HepG2 (cell line): ENCODE data around the gene BCDIN3D. TPM values are rescaled to one million over a fixed set of nuclear protein-coding genes. Genes with fewer than 3 reads are reported as not detected.

Experiments
- ATAC-seq: fragments of 200-7000 bp; cut with Tn5 transposase; 3 replicates; pipeline ENCODE4 v1.9.1; 2020; ENCODE audit warnings: mild to moderate bottlenecking, moderate library complexity
- BruUV-seq: library from RNA; stranded (reverse); fragments of 400-500 nt; replicated peaks from 2 replicates; lab custom pipeline; 2021; lab: Mats Ljungman, UMichigan
- CTCF ChIA-PET: fragments of 300-600 bp; formaldehyde crosslinking; extraction: SDS; loops from one replicate; lab custom pipeline; 2021; ENCODE audit warnings: low total read pairs, inconsistent platforms, low intra/inter-chr PET ratio; lab: Yijun Ruan, JAX
- POLR2A ChIA-PET: fragments of 350-600 bp; sonication (Branson Sonifier 250); formaldehyde crosslinking; loops from one replicate; lab custom pipeline; 2020; ENCODE audit warnings: antibody characterized with exemption, inconsistent platforms; lab: Yijun Ruan, JAX
- DNase-seq: peaks from one replicate; pipeline ENCODE4 v3.0.0-alpha.2; 2015; ENCODE audit warnings: low spot score
- FAIRE-seq: peaks from 3 replicates; lab custom pipeline; 2011; peaks lifted over from hg19 to GRCh38; lab: Jason Lieb, UNC
- H2AFZ ChIP-seq: one replicate; pipeline ENCODE4 v1.6.1; 2011; ENCODE audit warnings: low read length, inconsistent platforms
- H3K27ac ChIP-seq: fragments of 300-600 bp; 3 replicates; pipeline ENCODE4 v1.8.0; 2011; ENCODE audit warnings: mixed run types, mild to moderate bottlenecking, mixed read lengths, low read length, inconsistent platforms; ENCODE audit not compliant: insufficient read depth; ENCODE audit errors: extremely low read length
- H3K27me3 ChIP-seq, 2 experiments: fragments of 200-600 bp in 1 of 2; 2 replicates in 1 of 2; 3 replicates in 1 of 2; pipeline versions ENCODE4 v1.6.0 to v1.8.0; 2011; ENCODE audit warnings: low read length in 2 of 2, mild to moderate bottlenecking in 2 of 2, moderate library complexity in 2 of 2, inconsistent platforms in 1 of 2; ENCODE audit not compliant: insufficient read depth in 2 of 2, control insufficient read depth in 1 of 2
- H3K36me3 ChIP-seq, 2 experiments: fragments of 200-600 bp in 1 of 2; replicated peaks in 1 of 2; 2 replicates in 1 of 2; 3 replicates in 1 of 2; pipeline versions ENCODE4 v1.5.1 to v1.8.0; 2011; ENCODE audit warnings: low read length in 2 of 2, inconsistent platforms in 1 of 2; ENCODE audit not compliant: insufficient read depth in 2 of 2, control insufficient read depth in 1 of 2
- H3K4me1 ChIP-seq: 2 replicates; pipeline ENCODE4 v1.5.1; 2012; ENCODE audit warnings: low read length, inconsistent platforms; ENCODE audit not compliant: insufficient read depth
- H3K4me2 ChIP-seq: 2 replicates; pipeline ENCODE4 v1.6.0; 2011; ENCODE audit warnings: low read depth, low read length, inconsistent platforms
- H3K4me3 ChIP-seq, 3 experiments: fragments of 200-600 bp in 1 of 3; sonication (generic), shearing (Covaris generic) in 1 of 3; replicated peaks in 1 of 3; 2 replicates each; pipeline ENCODE4 v1.5.1; 2011 to 2016; ENCODE audit warnings: low read length in 3 of 3, inconsistent platforms in 2 of 3, low read depth in 2 of 3, mild to moderate bottlenecking in 2 of 3, control low read depth in 1 of 3, mixed read lengths in 1 of 3; ENCODE audit not compliant: insufficient read depth in 1 of 3
- H3K79me2 ChIP-seq: one replicate; pipeline ENCODE4 v1.6.1; 2011; ENCODE audit warnings: low read length, inconsistent platforms; ENCODE audit not compliant: insufficient read depth
- H3K9ac ChIP-seq: 2 replicates; pipeline ENCODE4 v1.6.0; 2011; ENCODE audit warnings: mild to moderate bottlenecking, low read depth, low read length, inconsistent platforms; ENCODE audit not compliant: insufficient read depth
- H3K9me3 ChIP-seq: 2 replicates; pipeline ENCODE4 v1.5.1; 2012; ENCODE audit warnings: mild to moderate bottlenecking, low read length
- H4K20me1 ChIP-seq: 2 replicates; pipeline ENCODE4 v1.6.0; 2011; ENCODE audit warnings: inconsistent platforms, mild to moderate bottlenecking, low read length, moderate library complexity; ENCODE audit not compliant: insufficient read depth
- KLF9 ChIP-seq: IDR thresholded peaks from 2 replicates; pipeline ENCODE4 v1.6.1; 2016; ENCODE audit warnings: low read depth
- MEIS1 ChIP-seq: sonication (generic); formaldehyde crosslinking; IDR thresholded peaks from 2 replicates; pipeline ENCODE4 v1.9.0; 2021; ENCODE audit warnings: mild to moderate bottlenecking, missing genetic modification reagents, moderate library complexity, borderline replicate concordance
- RFXAP ChIP-seq: sonication (generic); formaldehyde crosslinking; IDR thresholded peaks from 2 replicates; pipeline ENCODE4 v1.4.0; 2020; ENCODE audit warnings: missing genetic modification reagents, borderline replicate concordance
- RORA ChIP-seq: sonication (generic); formaldehyde crosslinking; IDR thresholded peaks from 2 replicates; pipeline ENCODE4 v1.5.0; 2020; ENCODE audit warnings: mild to moderate bottlenecking, missing genetic modification reagents, moderate library complexity
- TEF ChIP-seq: sonication (generic); formaldehyde crosslinking; IDR thresholded peaks from 2 replicates; pipeline ENCODE4 v1.5.0; 2020; ENCODE audit warnings: missing genetic modification reagents
- ZHX1 ChIP-seq: sonication (generic); formaldehyde crosslinking; IDR thresholded peaks from 2 replicates; pipeline ENCODE4 v1.8.1; 2022; ENCODE audit warnings: low read depth, mild to moderate bottlenecking, missing genetic modification reagents
- ZNF317 ChIP-seq: sonication (generic); formaldehyde crosslinking; IDR thresholded peaks from 2 replicates; pipeline ENCODE4 v1.5.0; 2020; ENCODE audit warnings: mild to moderate bottlenecking, missing genetic modification reagents
- ZNF589 ChIP-seq: sonication (generic); formaldehyde crosslinking; conservative IDR thresholded peaks from 2 replicates; pipeline ENCODE4 v1.8.0; 2022; ENCODE audit warnings: mild to moderate bottlenecking, moderate library complexity, missing genetic modification reagents
- ZNF766 ChIP-seq: sonication (generic); formaldehyde crosslinking; IDR thresholded peaks from 2 replicates; pipeline ENCODE4 v1.5.0; 2020; ENCODE audit warnings: missing genetic modification reagents, borderline replicate concordance
- ZNF879 ChIP-seq: sonication (generic); formaldehyde crosslinking; IDR thresholded peaks from 2 replicates; pipeline ENCODE4 v1.8.1; 2023; ENCODE audit warnings: missing genetic modification reagents
- WGBS: methylation state at CpG from one replicate; pipeline ENCODE4 v1.1.6; 2017; ENCODE audit warnings: low lambda C conversion rate; 5-methylcytosine and 5-hydroxymethylcytosine counted together
- in situ Hi-C: cut with HindIII; loops from 2 replicates; pipeline ENCODE4 v1.10.0; 2017; ENCODE audit warnings: low pct_unique_long_range_greater_than_20kb; ENCODE audit not compliant: extremely low pct_ligation_motif_present
- intact Hi-C: fragments of 100-400 bp; cut with micrococcal nuclease; formaldehyde crosslinking; loops from one replicate; pipeline ENCODE4 v1.10.0; 2022; ENCODE audit not compliant: unreplicated experiment
- polyA plus RNA-seq, 8 experiments: library from polyadenylated mRNA; depleted of rRNA in 3 of 8; stranded (reverse) in 7 of 8; unstranded in 1 of 8; fragments of >200 nt; fragmentation: Illumina TruSeq in 4 of 8; extraction: Trizol in 4 of 8; gene quantifications; 2 replicates each; pipeline versions ENCODE4 v1.2.1 to v1.2.3, GENCODE V29; 2011 to 2016; ENCODE audit warnings: low read depth in 4 of 8, missing spikeins in 1 of 8, mixed read lengths in 1 of 8; ENCODE audit not compliant: insufficient read depth in 1 of 8
- total RNA-seq, 5 experiments: library from RNA; depleted of rRNA; stranded (reverse); fragments of >200 nt; fragmentation: Illumina TruSeq; extraction: Trizol; gene quantifications; 2 replicates each; pipeline ENCODE4 v1.2.3, GENCODE V29; 2016; ENCODE audit warnings: low read depth in 1 of 5
- TF ChIP-seq, protein P1 (sequence below): sonication (generic); formaldehyde crosslinking; conservative IDR thresholded peaks from 2 replicates; pipeline ENCODE4 v1.8.0; 2022; ENCODE audit warnings: low read depth, missing genetic modification reagents
- TF ChIP-seq, protein P2 (sequence below): sonication (generic); formaldehyde crosslinking; IDR thresholded peaks from 2 replicates; pipeline ENCODE4 v1.5.0; 2020; ENCODE audit warnings: mild to moderate bottlenecking, missing genetic modification reagents
- TF ChIP-seq, protein P3 (sequence below): sonication (generic); formaldehyde crosslinking; IDR thresholded peaks from 2 replicates; pipeline ENCODE4 v1.4.0; 2020; ENCODE audit warnings: missing genetic modification reagents

BCDIN3D gene
- total and polyA plus RNA-seq, 2 of the 13 experiments (the other 11 are each of a cell fraction or from before 2014, with no cell fraction given) = 2.2 to 2.5 TPM

DNA sequence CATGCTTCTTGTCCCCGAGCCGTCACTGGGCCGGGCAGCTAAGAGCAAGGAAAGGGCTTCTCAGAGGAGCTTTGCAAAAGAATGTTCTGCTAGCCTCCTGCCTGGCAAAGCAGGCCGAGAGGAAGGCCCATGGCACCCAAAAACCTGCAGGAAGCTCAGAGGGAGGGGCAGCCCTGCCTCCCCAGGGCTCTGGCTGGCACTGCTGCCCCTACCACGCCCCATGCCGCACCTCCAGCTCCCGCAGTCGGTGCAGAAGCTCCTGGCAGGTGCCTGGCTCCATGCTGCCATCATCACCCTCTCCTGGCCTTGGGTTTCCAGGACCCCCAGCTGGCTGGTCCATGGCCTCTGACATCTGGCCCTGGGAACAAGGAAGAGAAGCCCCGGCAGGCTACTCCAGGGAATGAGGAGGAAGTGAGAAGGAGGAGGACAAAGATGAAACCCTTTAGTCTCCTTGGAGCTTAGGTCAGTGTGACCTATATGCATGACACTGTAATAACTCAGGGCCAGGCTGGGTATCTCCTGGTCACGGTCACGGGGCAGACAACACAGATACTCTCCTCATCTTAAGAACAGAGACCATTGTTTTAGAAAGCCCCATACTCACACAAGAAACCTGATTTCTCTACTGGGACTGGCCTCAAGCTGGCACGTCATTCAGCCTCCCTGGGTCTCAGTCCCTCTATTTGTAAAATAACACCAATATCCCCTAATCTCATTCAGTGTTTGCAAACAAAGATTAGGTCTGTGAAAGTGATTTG is 39.0 kb downstream of the BCDIN3D start:
- H3K27ac ChIP-seq = no peak overlapping the region
- FAIRE-seq = no peak
- no peak overlapping the region for H3K9ac ChIP-seq
- no peak overlapping the region for H2AFZ ChIP-seq
- TF ChIP-seq, protein P1, sequence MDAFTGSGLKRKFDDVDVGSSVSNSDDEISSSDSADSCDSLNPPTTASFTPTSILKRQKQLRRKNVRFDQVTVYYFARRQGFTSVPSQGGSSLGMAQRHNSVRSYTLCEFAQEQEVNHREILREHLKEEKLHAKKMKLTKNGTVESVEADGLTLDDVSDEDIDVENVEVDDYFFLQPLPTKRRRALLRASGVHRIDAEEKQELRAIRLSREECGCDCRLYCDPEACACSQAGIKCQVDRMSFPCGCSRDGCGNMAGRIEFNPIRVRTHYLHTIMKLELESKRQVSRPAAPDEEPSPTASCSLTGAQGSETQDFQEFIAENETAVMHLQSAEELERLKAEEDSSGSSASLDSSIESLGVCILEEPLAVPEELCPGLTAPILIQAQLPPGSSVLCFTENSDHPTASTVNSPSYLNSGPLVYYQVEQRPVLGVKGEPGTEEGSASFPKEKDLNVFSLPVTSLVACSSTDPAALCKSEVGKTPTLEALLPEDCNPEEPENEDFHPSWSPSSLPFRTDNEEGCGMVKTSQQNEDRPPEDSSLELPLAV (CRISPR knock-in tag) = no peak
- TF ChIP-seq ZNF879 (CRISPR knock-in tag) (no peak), RFXAP (CRISPR knock-in tag) (no peak), RORA (CRISPR knock-in tag) (no peak), ZHX1 (CRISPR knock-in tag) (no peak), ZNF317 (CRISPR knock-in tag) (no peak), ZNF589 (CRISPR knock-in tag) (no peak), TEF (no peak), ZNF766 (CRISPR knock-in tag) (no peak), MEIS1 (no peak), KLF9 (no peak)
- TF ChIP-seq, protein P2, sequence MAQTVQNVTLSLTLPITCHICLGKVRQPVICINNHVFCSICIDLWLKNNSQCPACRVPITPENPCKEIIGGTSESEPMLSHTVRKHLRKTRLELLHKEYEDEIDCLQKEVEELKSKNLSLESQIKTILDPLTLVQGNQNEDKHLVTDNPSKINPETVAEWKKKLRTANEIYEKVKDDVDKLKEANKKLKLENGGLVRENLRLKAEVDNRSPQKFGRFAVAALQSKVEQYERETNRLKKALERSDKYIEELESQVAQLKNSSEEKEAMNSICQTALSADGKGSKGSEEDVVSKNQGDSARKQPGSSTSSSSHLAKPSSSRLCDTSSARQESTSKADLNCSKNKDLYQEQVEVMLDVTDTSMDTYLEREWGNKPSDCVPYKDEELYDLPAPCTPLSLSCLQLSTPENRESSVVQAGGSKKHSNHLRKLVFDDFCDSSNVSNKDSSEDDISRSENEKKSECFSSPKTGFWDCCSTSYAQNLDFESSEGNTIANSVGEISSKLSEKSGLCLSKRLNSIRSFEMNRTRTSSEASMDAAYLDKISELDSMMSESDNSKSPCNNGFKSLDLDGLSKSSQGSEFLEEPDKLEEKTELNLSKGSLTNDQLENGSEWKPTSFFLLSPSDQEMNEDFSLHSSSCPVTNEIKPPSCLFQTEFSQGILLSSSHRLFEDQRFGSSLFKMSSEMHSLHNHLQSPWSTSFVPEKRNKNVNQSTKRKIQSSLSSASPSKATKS = no peak
- TF ChIP-seq, protein P3, sequence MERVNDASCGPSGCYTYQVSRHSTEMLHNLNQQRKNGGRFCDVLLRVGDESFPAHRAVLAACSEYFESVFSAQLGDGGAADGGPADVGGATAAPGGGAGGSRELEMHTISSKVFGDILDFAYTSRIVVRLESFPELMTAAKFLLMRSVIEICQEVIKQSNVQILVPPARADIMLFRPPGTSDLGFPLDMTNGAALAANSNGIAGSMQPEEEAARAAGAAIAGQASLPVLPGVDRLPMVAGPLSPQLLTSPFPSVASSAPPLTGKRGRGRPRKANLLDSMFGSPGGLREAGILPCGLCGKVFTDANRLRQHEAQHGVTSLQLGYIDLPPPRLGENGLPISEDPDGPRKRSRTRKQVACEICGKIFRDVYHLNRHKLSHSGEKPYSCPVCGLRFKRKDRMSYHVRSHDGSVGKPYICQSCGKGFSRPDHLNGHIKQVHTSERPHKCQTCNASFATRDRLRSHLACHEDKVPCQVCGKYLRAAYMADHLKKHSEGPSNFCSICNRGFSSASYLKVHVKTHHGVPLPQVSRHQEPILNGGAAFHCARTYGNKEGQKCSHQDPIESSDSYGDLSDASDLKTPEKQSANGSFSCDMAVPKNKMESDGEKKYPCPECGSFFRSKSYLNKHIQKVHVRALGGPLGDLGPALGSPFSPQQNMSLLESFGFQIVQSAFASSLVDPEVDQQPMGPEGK (CRISPR knock-in tag) = no peak
- TF ChIP-seq, all 625 proteins: peak for 0
- Histone ChIP-seq H4K20me1 (no peaks in the 10 kb centered on the region), H3K4me3 (no peak overlapping the region), H3K79me2 (no peaks in the 10 kb centered on the region), H3K4me1 (peaks cover 20% of the 10 kb centered on the region), H3K36me3 (peaks cover 19 to 60% of the 10 kb centered on the region in 2 experiments), H3K4me2 (no peak overlapping the region), H3K27me3 (no peaks in the 10 kb centered on the region), H3K9me3 (no peaks in the 10 kb centered on the region)
- WGBS = 93% methylated on average over 6 of the region's 12 CpGs
- POLR2A ChIA-PET = no interaction called here
- DNase-seq (no peak), ATAC-seq (no peak)
- CTCF ChIA-PET = no interaction called here
- BruUV-seq = no TSS peak
- in situ Hi-C loops = no loop called here
- intact Hi-C loops = loop anchor here (5.0 kb wide), 1 partner anchor 537 kb away; the partner anchor contains the start of gene TUBA1C
